ENCODE results near the gene CCDC6.

GRCh38 chr10:59808896-59809643 lies 97.3 kb downstream of the CCDC6 start:
- TF ChIP-seq POLR2AphosphoS5 (IDR thresholded peaks at IDR 0.05; ENCODE audit: low read depth, low read length) (no peak), SIN3A (IDR thresholded peaks at IDR 0.05; ENCODE audit: borderline replicate concordance, insufficient read depth, low read length) (no peak)

Measured in PFSK-1 (cell line).